ENCODE measurements around the gene CMTM6. TPM values are rescaled to one million over a fixed set of nuclear protein-coding genes. Genes with fewer than 3 reads are reported as not detected.

CMTM6 gene
- total and polyA plus RNA-seq, 9 of the 15 experiments (the other 6 are each of a cell fraction or from before 2014, with no cell fraction given), result 8.9 to 39.7 (median 19.5) TPM

GRCh38 chr3:32454731-32455608, 47.7 kb downstream of the CMTM6 start:
- ChIA-PET POLR2A (interaction anchor here (0.6 to 1.3 kb wide), 3 partner anchors 9 to 379 kb away, joined by 3 read pairs; no protein-coding TSS in a partner anchor), CTCF (ENCODE audit: low intra/inter-chr PET ratio) (no interaction called here)
- Histone ChIP-seq H3K9ac (ENCODE audit: insufficient read depth in 1 of 2, low read depth in 2 of 2, low read length in 2 of 2) (no peak overlapping the region; a peak in 1 of 4 replicates), H3K9me1 (ENCODE audit: control insufficient read depth, insufficient read depth, low read length) (no peaks in the 10 kb centered on the region), H3K4me2 (ENCODE audit: insufficient read depth, low read length) (no peak overlapping the region), H3K9me3 (replicated peaks; ENCODE audit: control insufficient read depth, insufficient read depth, low read depth, low read length) (no peaks in the 10 kb centered on the region), H3K79me2 (ENCODE audit: control insufficient read depth, insufficient read depth, low read length) (no peaks in the 10 kb centered on the region), H3K4me1 (replicated peaks in 1 of 2; ENCODE audit: control insufficient read depth in 2 of 2, insufficient read depth in 2 of 2, low read length in 2 of 2) (peaks cover 0 to 11% of the 10 kb centered on the region in 2 experiments; a peak in 2 of 5 replicates), H2AFZ (ENCODE audit: low read depth, low read length) (peak overlapping the region; percentile 5; the same call in 1 of the 2 replicates), H3K36me3 (ENCODE audit: control insufficient read depth, insufficient read depth, low read length) (no peaks in the 10 kb centered on the region), H3K4me3 (no peak overlapping the region), H3K27ac (ENCODE audit: extremely low read depth, low read depth, low read length) (no peak overlapping the region), H4K20me1 (replicated peaks; ENCODE audit: control insufficient read depth, insufficient read depth, low read length) (no peaks in the 10 kb centered on the region), H3K27me3 (ENCODE audit: control insufficient read depth in 2 of 2, insufficient read depth in 2 of 2, low read length in 2 of 2) (peaks cover 41 to 77% of the 10 kb centered on the region in 2 experiments; a peak in 4 of 5 replicates)
- in situ Hi-C loops (cut with MboI), result no loop called here
- DNase-seq (ENCODE audit: extremely low read depth in 1 of 4, low spot score in 3 of 4) (no peak), FAIRE-seq (no peak), ATAC-seq (0 out of 3 replicates have a peak, but pooled peaks have one; percentile 8)
- intact Hi-C loops (cut with micrococcal nuclease), result no loop called here
- BruUV-seq (replicated peaks), result no TSS peak
- 7% methylated on average over 15 of the region's 15 CpGs for WGBS (ENCODE audit: insufficient coverage, low coverage, missing lambda C conversion rate)
- TF ChIP-seq ZNF232 (CRISPR knock-in tag; IDR thresholded peaks at IDR 0.05) (no peak), ZNF589 (CRISPR knock-in tag; IDR thresholded peaks at IDR 0.05; ENCODE audit: low read depth) (no peak), U2AF1 (optimal IDR thresholded peaks at IDR 0.05; ENCODE audit: low read depth, low read length) (no peak), THAP7 (CRISPR knock-in tag; IDR thresholded peaks at IDR 0.05) (no peak), PKNOX1 (IDR thresholded peaks at IDR 0.05) (peak; percentile 41; the same call in 1 of the 2 replicates), ZNF146 (CRISPR knock-in tag; IDR thresholded peaks at IDR 0.05; ENCODE audit: unreplicated experiment) (no peak), SRSF7 (optimal IDR thresholded peaks at IDR 0.05; ENCODE audit: low read depth, low read length) (no peak), SIRT6 (IDR thresholded peaks at IDR 0.05; ENCODE audit: low read depth, low read length) (no peak), TCF3 (CRISPR knock-in tag; IDR thresholded peaks at IDR 0.05) (no peak), ATF3 (IDR thresholded peaks at IDR 0.05) (no peak), ATF3 (CRISPR knock-in tag; conservative IDR thresholded peaks at IDR 0.05) (no peak), HMGXB4 (CRISPR knock-in tag; IDR thresholded peaks at IDR 0.05) (no peak), ZNF212 (CRISPR knock-in tag; IDR thresholded peaks at IDR 0.05) (no peak), EHMT2 (IDR thresholded peaks at IDR 0.05) (no peak), CREBBP (IDR thresholded peaks at IDR 0.05; ENCODE audit: low read depth, low read length) (no peak)

Measured in K562 (cell line).